Neutrophil (primary cell): Measurements from ENCODE around the gene MAP4.

Experiments
- H3K27ac ChIP-seq: fragments of 200-600 bp; sonication (generic); 2 replicates; pipeline ENCODE4 v1.5.1; 2016; ENCODE audit warnings: mild to moderate bottlenecking, moderate library complexity
- H3K27me3 ChIP-seq: fragments of 200-600 bp; sonication (generic); 2 replicates; pipeline ENCODE4 v1.6.0; 2016; ENCODE audit warnings: mild to moderate bottlenecking
- H3K36me3 ChIP-seq: fragments of 200-600 bp; sonication (generic); 2 replicates; pipeline ENCODE4 v1.5.1; 2017
- H3K4me1 ChIP-seq, 2 experiments: fragments of 200-600 bp in 1 of 2; sonication (generic) in 1 of 2; 1 replicate in 1 of 2; 2 replicates in 1 of 2; pipeline versions ENCODE4 v1.5.1 to v1.6.1; 2013 to 2016; ENCODE audit warnings: low read depth in 1 of 2, low read length in 1 of 2, mild to moderate bottlenecking in 1 of 2, moderate library complexity in 1 of 2; ENCODE audit not compliant: control insufficient read depth in 1 of 2, insufficient read depth in 1 of 2
- H3K4me3 ChIP-seq, 2 experiments: fragments of 200-600 bp in 1 of 2; sonication (generic) in 1 of 2; 1 replicate in 1 of 2; 2 replicates in 1 of 2; pipeline ENCODE4 v1.5.1; 2013 to 2016; ENCODE audit warnings: low read depth in 1 of 2, low read length in 1 of 2, mild to moderate bottlenecking in 1 of 2, moderate library complexity in 1 of 2
- H3K9me3 ChIP-seq: fragments of 200-600 bp; sonication (generic); 2 replicates; pipeline ENCODE4 v1.5.1; 2016
- TF ChIP-seq, protein P1 (sequence below): fragments of 200-600 bp; sonication (generic); IDR thresholded peaks from 2 replicates; pipeline ENCODE4 v1.5.1; 2016; ENCODE audit warnings: antibody characterized with exemption

MAP4 gene

DNA sequence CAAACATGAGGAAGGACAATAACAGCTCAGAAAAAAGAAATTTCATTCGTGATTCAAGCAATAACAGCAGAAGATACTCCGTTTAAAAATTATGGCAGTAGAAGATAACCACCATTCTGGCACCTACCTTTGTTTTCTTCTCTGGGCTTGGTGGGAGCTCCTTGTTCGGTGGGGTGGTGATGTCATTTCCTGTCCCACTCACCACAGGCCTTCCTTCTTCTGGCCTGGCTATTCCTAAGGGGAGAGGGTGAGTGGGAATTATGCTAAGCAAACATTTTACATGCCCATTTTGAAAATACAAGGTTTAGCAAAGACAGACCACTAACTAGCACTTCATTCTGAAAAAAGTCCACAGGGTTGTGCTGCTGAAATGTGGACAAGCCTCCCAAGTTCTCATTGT, 138.9 kb downstream of the MAP4 start:
- no peak overlapping the region for H3K4me3 ChIP-seq
- H3K36me3 ChIP-seq, result peaks cover 17% of the 10 kb centered on the region
- H3K4me1 ChIP-seq, result no peaks in the 10 kb centered on the region
- TF ChIP-seq, protein P1, sequence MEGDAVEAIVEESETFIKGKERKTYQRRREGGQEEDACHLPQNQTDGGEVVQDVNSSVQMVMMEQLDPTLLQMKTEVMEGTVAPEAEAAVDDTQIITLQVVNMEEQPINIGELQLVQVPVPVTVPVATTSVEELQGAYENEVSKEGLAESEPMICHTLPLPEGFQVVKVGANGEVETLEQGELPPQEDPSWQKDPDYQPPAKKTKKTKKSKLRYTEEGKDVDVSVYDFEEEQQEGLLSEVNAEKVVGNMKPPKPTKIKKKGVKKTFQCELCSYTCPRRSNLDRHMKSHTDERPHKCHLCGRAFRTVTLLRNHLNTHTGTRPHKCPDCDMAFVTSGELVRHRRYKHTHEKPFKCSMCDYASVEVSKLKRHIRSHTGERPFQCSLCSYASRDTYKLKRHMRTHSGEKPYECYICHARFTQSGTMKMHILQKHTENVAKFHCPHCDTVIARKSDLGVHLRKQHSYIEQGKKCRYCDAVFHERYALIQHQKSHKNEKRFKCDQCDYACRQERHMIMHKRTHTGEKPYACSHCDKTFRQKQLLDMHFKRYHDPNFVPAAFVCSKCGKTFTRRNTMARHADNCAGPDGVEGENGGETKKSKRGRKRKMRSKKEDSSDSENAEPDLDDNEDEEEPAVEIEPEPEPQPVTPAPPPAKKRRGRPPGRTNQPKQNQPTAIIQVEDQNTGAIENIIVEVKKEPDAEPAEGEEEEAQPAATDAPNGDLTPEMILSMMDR, result no peak
- H3K27ac ChIP-seq, result no peak overlapping the region
- no peaks in the 10 kb centered on the region for H3K27me3 ChIP-seq
- H3K9me3 ChIP-seq, result no peaks in the 10 kb centered on the region

DNA sequence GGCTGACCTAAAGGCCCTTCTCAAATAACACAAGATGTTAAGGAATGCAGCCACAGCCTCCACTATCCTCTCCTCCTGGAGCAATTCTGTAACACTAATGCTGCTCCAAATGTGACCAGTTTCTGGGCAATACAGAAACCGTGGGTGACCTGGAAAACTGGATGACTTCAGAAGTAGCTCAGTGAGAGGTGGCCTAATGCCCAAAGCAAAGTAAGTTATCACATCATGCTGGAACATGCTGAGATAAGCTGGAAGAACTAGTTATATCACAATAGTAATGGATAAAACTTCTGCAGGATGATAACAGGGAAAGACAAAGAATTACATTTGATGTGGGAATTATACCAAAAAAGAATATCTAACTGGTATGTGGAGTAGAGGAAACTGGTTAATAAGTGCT, 141.3 kb downstream of the MAP4 start:
- H3K9me3 ChIP-seq, result no peaks in the 10 kb centered on the region
- H3K4me3 ChIP-seq, result no peak overlapping the region
- no peak overlapping the region for H3K27ac ChIP-seq
- H3K27me3 ChIP-seq, result no peaks in the 10 kb centered on the region
- H3K36me3 ChIP-seq, result peaks cover 39% of the 10 kb centered on the region
- H3K4me1 ChIP-seq, result no peaks in the 10 kb centered on the region
- TF ChIP-seq, protein P1, result no peak

DNA sequence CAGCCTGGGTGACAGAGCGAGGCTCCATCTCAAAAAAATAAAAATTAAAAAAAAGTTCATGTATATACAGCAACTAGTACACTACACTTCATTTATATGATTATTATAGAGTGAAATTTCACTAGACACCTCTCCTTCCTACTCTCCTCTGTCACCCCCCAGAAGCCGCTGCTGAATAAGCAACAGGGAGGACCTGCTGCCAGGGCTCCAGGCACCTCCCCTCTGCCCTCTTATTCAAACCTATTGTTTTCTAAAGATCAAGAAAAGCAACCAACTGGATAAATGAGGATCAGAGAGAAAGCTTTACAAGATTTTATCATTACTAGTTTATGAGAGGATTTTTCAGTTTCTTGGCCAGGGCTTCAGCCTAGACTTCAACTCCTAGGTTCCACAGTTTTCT, 141.8 kb downstream of the MAP4 start:
- Histone ChIP-seq H3K4me1 (no peaks in the 10 kb centered on the region), H3K27ac (no peak overlapping the region), H3K27me3 (no peaks in the 10 kb centered on the region), H3K4me3 (no peak overlapping the region), H3K36me3 (peaks cover 42% of the 10 kb centered on the region), H3K9me3 (no peaks in the 10 kb centered on the region)
- TF ChIP-seq, protein P1, result no peak

DNA sequence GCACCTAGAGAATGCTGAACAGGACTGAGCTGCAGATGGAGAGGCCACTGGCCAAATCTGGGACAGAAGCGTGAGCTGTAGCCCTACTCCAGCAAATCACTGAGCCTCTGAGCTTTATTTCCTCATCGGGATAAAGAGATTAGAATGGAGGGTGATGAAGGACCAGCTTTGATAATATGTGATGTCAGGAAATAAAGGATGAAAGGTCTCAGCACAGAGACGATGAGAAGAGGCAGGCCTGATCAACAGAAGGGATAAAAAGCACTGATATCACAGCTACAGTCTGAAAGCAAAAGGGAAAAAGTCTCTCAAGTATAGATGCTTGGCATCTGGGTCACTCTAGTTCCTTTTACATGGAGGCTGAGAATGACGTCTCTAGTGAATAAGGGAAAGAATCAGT, 143.3 kb downstream of the MAP4 start:
- Histone ChIP-seq H3K27ac (no peak overlapping the region), H3K36me3 (peaks cover 55% of the 10 kb centered on the region), H3K27me3 (no peaks in the 10 kb centered on the region), H3K4me3 (no peak overlapping the region), H3K4me1 (no peaks in the 10 kb centered on the region), H3K9me3 (no peaks in the 10 kb centered on the region)
- TF ChIP-seq, protein P1, result no peak

DNA sequence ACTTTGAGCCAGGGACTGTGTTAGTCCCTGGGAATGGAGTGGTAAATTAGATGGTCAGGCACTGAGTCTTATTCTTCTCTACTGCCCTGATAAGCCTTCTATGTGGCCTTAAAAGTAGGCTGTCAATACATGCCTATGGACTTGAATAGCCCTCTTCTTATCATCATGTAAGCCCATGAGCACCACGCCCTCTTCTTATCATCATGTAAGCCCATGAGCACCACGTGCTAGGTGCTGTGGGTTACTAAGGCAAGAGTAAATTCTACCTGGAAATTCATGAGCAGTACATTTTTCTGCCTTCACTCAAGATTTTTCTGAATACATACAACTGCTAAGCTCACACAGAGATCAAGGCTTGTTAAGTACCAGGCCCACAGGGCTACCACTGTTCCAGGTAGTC, 144.8 kb downstream of the MAP4 start:
- Histone ChIP-seq H3K36me3 (peaks cover 65% of the 10 kb centered on the region), H3K27ac (no peak overlapping the region), H3K9me3 (no peaks in the 10 kb centered on the region), H3K4me3 (no peak overlapping the region), H3K4me1 (no peaks in the 10 kb centered on the region), H3K27me3 (no peaks in the 10 kb centered on the region)
- TF ChIP-seq, protein P1, result no peak

DNA sequence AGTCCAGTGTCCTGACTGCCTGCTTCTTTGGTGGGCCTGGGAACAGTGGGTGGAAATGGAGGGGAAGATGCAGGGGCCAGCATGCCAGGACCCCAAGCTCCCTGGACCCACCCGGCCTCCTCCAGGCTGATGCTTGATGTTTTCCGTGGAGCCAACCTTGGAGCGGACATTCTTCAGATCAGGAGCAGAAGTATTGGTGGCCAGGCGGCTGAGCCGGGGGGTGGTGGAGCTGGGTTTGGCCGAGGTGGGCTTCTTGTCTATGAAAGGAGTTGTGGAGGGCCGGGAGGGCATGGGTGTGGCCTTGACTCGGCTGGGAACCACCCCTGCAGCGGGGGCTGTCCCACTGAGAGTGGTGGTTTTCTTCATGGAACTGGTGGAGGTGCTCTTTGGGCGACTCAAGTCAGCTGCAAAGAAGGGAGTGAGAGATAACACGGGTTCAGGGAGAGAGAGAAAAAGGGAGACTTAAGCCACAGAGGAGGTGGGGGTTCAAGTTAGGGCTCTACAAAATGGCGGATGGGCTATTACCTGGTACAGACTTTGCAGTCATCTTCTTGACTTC, 145.4 kb downstream of the MAP4 start:
- H3K9me3 ChIP-seq, result no peaks in the 10 kb centered on the region
- H3K27ac ChIP-seq, result no peak overlapping the region
- H3K4me1 ChIP-seq, result no peaks in the 10 kb centered on the region
- TF ChIP-seq, protein P1, result no peak
- no peaks in the 10 kb centered on the region for H3K27me3 ChIP-seq
- H3K4me3 ChIP-seq, result no peak overlapping the region
- H3K36me3 ChIP-seq, result peaks cover 69% of the 10 kb centered on the region
